Hematopoietic multipotent progenitor cell treated with erythropoietin and hydrocortisone succinate and interleukin-3 and kit ligand, for 4 days (in vitro differentiated cells): Measurements from ENCODE around the gene ATM.
"Not testable (repeated sequence)": the region's sequence is repeated elsewhere in the genome, so short reads cannot be mapped to it uniquely, and the experiment has no call there.

ENCODE experiments used
- DNase-seq: peaks from one replicate; pipeline ENCODE4 v3.0.0-alpha.2; 2015

Gene ATM

GRCh38 chr11:108293229-108293628 is 70.4 kb downstream of the ATM start:
- no peak for DNase-seq

- DNase-seq = no peak
Measured at GRCh38 chr11:108302121-108302785, 79.4 kb downstream of the ATM start.

- DNase-seq = no peak
Measured at GRCh38 chr11:108307751-108308150, 84.9 kb downstream of the ATM start.

- no peak for DNase-seq
Measured at GRCh38 chr11:108313444-108313843, 90.6 kb downstream of the ATM start.

- no peak for DNase-seq
Measured at GRCh38 chr11:108316061-108316460, 93.2 kb downstream of the ATM start.

GRCh38 chr11:108319541-108320145 is 96.8 kb downstream of the ATM start:
- DNase-seq = no peak

DNA sequence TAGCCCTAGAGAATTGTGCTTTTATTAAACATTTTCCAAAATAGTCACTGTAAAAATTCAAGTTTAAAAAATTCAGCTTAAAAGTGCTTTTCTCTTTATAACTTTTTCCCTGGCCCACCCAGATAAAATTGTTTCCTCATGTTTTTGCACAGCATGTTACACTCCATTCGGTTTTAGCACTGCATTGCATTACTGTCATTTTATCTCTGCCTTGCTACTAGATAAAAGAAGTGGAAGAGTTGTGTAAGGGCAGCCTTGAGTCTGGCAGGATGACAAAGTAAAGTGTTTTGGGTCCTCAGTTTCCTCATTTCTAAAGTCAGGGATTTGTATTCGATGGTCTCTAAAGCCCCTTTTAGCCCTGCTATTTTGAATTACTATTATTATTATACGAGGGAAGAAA is 99.8 kb downstream of the ATM start:
- DNase-seq = no peak

DNA sequence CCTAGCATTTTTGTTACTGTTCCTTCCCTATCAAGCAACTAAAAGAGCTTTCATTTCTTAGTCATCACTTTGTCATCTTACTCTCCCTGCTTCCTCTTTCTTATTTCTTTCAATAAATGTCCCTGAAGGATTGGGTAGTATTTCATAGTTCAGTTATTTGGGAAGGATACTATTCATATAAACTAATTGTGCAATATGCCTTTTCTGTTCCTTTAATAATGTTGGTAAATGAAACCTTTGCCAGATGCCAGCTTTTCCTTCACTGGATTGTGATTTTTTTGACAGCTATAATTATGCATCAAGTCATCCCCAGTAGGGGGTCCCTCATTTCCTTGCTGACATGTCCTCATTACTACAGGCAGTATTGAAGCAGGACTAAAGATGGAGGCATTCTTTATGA is 101.7 kb downstream of the ATM start:
- no peak for DNase-seq

DNA sequence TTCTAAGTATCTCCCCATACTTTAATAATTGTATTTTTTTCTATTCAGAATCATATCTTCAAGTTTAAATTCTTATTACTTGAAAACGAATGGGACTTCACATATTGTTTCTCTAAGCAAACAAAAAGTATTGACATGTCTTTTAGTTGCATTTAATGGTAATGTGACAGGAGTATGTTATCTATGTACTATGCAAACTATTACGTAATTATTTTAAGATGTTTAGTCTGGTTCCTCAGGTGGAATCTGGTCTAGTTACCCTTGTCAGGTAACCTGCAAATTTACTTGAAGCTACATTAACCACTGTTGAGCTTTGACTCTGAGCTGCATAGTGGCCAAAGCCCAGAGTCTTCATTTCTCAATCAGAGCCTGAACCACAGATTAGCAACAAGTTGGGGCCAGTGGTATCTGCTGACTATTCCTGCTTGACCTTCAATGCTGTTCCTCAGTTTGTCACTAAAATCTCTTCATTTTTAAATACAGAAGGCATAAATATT is 110.6 kb downstream of the ATM start:
- DNase-seq = no peak

DNA sequence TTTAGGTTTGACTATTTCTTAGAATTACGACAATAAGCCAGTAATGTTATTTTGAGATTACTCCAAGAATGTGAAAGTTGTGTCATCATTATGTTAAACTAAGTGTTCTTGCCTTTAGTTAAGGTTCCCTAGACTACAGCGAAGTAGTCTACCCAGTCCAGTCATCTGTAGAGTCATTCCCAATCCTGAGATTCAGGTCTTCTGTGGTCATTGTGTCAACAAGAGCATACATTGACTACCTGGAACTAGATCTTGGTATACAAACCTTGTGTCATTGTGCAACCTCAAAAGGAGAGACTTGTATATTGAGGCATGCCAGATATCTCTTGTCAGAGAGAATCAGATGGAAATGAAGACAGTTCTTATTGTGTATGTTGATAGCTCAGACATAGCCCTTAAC is 115.9 kb downstream of the ATM start:
- DNase-seq = no peak

DNA sequence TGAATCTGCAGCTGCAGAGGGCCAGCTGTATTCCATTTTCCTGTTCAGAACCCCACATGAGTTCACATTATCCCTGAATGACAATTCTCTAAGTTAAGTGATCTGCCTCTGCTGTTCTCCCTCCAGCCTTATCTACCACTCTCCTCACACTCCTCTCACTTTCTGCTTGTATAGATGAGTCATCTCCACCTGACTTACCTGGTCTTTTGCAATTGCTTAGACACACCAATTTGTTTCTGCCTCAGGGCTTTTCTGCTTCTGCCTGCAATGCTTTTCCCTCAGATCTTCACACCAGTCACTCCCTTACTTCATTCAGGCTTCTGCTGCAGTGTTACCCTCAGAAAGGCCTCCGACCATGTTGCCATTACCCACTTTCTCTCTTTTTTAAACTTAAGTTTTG is 118.1 kb downstream of the ATM start:
- DNase-seq = no peak

DNA sequence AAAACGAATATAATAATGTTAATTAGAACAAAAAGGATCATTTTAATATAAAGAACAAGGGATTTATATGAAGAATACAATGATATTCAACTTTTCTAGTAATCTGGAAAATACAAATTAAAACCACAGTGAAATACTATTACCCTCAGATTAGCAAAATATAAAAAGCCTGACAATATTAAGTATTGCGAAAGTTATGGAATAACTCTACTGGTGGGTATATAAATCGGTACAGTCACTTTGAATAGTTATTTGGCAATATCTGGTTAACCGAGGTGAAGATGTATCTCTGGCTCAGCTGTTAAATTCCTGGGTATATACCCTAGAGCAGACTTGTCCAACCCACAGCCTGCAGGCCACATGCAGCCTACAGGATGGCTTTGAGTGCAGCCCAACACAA is 118.8 kb downstream of the ATM start:
- no peak for DNase-seq

DNA sequence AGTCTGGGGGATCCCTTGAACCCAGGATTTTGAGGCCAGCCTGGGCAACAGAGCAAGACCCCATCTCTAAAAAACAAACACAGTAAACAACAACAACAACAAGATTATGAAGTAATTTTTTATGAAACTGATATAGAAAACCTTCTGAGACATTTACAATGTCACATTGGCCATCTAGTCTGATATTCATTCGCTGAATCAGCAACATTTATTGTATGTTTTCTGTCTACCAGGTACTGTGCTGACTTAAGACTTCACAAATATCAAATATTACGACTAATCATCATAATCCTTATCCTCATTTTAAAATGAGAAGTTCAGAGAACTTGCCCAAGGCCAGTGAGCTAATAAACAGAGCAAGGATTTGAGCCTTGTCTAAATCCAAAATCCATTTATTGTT is 120.8 kb downstream of the ATM start:
- no peak for DNase-seq

- no peak for DNase-seq
Measured at GRCh38 chr11:108345767-108346166, 122.9 kb downstream of the ATM start.

GRCh38 chr11:108346451-108346850 is 123.6 kb downstream of the ATM start:
- no peak for DNase-seq

DNA sequence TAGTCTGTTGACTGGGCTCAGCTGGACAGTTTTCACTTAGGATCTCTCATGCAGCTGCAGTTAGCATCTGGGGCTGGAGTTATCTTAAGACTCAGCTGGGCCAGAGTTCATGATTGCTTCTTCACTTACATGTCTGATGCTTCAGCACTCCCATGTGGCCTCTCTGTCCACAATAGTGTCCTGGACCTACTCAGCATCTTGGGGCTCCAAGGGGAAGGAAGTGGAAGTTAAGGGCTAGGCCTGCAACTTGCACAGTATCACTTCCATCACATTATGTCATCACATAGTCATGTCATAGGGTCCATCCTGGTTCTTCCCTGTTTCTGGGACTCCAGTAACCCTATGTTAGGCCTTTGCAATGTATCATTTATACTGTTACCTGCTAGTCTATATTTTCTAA is 128.6 kb downstream of the ATM start:
- DNase-seq = no peak

DNA sequence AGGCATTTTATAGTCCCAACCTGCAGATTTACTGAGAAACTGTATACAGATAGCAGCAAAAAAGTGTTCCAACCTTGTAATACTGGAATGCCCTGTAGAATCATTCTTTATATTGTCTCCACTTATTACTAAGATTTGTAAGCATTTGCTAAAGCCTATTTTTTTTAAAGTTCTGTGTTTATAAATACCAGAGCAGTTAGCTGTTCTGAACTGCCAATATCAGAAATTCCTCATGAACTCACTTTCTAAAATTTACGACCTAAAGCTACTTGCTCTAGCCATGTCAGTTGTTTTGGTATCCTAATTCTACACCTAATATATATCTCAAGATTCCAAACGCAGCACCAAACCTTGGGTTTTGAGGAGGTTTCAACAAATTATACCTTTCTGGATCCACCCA is 141.3 kb downstream of the ATM start:
- no peak for DNase-seq

DNA sequence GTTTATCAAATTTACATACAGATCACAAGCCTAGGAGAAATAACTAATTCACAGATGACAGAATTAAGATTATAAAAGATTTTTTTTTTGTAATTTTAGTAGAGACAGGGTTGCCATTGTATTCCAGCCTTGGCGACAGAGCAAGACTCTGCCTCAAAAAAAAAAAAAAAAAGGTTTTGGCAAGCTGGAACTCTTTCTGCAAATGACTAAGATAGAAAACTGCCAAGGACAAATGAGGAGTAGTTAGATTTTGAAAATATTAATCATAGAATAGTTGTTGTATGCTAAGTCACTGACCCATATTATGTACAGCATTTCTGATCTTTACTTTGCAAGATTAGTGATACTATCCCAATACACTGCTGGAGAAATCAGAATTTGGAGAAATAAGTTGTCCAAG is 145.3 kb downstream of the ATM start:
- DNase-seq = no peak

GRCh38 chr11:108369064-108369463 is 146.2 kb downstream of the ATM start:
- DNase-seq = peak; percentile 13

DNA sequence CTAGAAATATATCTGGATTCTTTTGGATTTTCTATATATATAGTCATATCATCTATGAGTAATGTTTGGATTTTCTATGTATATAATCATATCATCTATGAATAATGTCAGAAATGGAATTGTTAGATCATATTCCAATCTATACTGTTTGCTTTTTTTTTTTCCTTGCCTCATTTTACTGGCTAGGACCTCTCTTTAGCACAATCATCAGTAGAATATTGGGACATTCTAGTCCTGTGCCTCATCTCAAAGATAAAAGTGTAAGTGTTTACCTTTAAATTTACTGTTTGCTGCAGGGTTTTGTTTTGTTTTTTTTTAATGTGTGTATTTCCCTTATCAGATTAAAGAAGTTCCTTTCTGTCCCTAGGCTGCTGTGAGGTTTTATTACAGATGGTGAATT is 147.4 kb downstream of the ATM start:
- DNase-seq = no peak

GRCh38 chr11:108370990-108371389 is 148.1 kb downstream of the ATM start:
- DNase-seq = no peak

DNA sequence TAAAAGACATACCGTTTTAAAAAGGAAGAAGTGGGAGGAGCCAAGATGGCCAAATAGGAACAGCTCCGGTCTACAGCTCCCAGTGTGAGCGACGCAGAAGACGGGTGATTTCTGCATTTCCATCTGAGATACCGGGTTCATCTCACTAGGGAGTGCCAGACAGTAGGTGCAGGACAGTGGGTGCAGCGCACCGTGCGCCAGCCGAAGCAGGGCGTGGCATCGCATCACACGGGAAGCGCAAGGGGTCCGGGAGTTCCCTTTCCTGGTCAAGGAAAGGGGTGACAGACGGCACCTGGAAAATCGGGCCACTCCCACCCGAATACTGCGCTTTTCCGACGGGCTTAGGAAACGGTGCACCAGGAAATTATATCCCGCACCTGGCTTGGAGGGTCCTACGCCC is 150.6 kb downstream of the ATM start:
- DNase-seq = not testable (repeated sequence)

DNA sequence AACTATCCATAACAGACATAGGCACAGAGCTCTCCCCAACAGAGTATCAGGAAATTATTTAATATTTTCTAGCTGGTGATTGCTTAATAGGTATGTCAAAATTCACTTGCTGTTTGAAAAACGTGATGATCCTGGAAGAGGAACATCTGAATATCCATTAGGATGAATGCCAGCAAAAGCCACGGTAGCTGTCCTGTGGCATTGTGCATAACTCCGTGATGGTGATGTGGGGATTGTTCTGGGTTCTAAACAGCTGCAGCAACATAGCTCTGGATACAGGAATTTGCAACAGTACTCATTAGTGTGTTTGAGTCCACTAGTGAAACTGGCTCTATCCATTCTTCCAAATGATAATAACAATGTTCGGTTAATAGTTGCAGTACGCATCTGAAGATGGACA is 165.7 kb downstream of the ATM start:
- no peak for DNase-seq

GRCh38 chr11:108392353-108392752 is 169.5 kb downstream of the ATM start:
- no peak for DNase-seq

DNA sequence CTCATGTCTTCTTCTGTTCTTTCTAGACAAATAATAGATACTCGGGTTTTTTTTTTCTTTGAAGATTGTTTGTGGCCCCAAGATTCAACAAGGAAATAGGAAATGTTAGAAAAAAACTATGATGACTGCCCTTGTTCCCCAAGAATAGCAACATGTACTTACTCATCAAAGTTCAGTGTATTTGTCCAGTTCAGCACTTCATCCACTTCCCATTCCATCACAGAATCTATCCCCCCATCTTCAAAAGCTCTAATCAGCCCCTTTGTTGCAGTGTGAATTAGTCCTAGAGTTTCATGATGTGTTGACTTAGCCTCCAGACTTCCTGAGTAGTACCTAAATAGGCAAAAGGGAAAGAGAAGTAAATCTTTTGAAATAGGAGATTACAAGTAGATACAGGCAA is 170.2 kb downstream of the ATM start:
- no peak for DNase-seq
